Sigmoid colon (tissue), 4 donors: ENCODE data around the gene BCOR.

ENCODE experiments used
- CTCF ChIP-seq, 4 experiments: fragments of 450-650 bp in 3 of 4; fragments of 200-600 bp in 1 of 4; IDR thresholded peaks; one replicate each; pipeline ENCODE4 v1.5.1; 2016 to 2019; ENCODE audit warnings: antibody characterized with exemption in 4 of 4, mild to moderate bottlenecking in 3 of 4, moderate library complexity in 2 of 4
- EP300 ChIP-seq, 4 donors: sonication (generic); formaldehyde crosslinking; IDR thresholded peaks; one replicate each; pipeline ENCODE4 v1.6.1; 2017; ENCODE audit warnings: antibody characterized with exemption in 4 of 4
- POLR2A ChIP-seq, 2 donors: fragments of 450-650 bp; IDR thresholded peaks; one replicate each; pipeline ENCODE4 v1.6.1; 2016; ENCODE audit warnings: antibody characterized with exemption in 2 of 2, mild to moderate bottlenecking in 2 of 2, moderate library complexity in 2 of 2
- POLR2AphosphoS5 ChIP-seq, 4 donors: sonication (generic); formaldehyde crosslinking; IDR thresholded peaks; one replicate each; pipeline ENCODE4 v1.6.1; 2017; ENCODE audit warnings: antibody characterized with exemption in 4 of 4

- no peak for TF ChIP-seq CTCF (IDR thresholded peaks at IDR 0.05)
- no peak for TF ChIP-seq POLR2AphosphoS5 (IDR thresholded peaks at IDR 0.05)
- no peak for TF ChIP-seq EP300 (IDR thresholded peaks at IDR 0.05)
- TF ChIP-seq POLR2A (IDR thresholded peaks at IDR 0.05) = no peak
Observed at GRCh38 chrX:40120838-40121580, 23.3 kb upstream of the BCOR start.
